ENCODE results near the gene PATE3.

The PATE3 gene

DNA sequence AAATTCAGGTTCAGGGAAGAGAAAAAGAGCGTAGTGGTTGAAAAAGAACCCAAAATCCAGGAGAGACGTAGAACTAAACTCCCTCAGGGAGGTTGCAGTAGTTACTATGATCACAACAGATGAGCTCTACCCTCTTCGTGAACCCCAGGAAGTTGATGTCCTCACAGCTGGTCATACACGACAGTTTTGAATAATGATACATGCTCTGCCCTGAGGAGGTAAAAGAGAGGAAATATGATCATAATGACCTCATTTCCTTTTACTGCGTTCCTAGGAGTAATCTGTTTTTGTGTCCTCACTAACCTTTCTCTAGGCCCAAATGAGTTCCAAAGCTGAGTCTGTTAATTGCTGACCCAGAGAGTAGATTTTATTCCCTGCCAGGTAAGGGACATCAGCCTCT, 10.6 kb upstream of the PATE3 start:
- no peak for DNase-seq (ENCODE audit: low read depth)
- no peak overlapping the region for H3K4me3 ChIP-seq (ENCODE audit: control insufficient read depth, low read depth, low read length)
- TF ChIP-seq, protein P1, sequence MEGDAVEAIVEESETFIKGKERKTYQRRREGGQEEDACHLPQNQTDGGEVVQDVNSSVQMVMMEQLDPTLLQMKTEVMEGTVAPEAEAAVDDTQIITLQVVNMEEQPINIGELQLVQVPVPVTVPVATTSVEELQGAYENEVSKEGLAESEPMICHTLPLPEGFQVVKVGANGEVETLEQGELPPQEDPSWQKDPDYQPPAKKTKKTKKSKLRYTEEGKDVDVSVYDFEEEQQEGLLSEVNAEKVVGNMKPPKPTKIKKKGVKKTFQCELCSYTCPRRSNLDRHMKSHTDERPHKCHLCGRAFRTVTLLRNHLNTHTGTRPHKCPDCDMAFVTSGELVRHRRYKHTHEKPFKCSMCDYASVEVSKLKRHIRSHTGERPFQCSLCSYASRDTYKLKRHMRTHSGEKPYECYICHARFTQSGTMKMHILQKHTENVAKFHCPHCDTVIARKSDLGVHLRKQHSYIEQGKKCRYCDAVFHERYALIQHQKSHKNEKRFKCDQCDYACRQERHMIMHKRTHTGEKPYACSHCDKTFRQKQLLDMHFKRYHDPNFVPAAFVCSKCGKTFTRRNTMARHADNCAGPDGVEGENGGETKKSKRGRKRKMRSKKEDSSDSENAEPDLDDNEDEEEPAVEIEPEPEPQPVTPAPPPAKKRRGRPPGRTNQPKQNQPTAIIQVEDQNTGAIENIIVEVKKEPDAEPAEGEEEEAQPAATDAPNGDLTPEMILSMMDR (IDR thresholded peaks at IDR 0.05; ENCODE audit: control insufficient read depth, insufficient read depth, low read depth, low read length, missing control alignments), result no peak

DNA sequence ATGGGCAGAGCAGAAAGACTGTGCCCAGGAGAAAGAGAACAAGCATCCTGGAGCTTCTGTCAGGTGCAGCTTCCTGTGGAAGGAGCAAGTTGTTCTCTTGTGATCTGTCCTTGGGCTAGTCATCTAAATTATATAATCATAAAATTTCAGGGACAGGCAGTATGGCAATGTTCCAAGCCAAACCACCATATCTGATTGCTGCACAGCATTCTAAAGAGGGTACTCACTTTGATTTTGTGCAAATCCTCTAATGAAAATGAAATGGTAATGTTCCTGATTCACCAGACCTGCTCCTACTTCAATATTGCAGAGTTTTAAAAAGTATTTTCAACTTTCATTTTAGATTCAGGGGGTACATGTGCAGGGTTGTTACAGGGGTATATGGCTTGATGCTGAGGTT, 9.2 kb upstream of the PATE3 start, which contains the start of gene PATE2:
PATE2 (minus strand) TSS at position 101 of the 400 bp plus-strand sequence; CDS start at position 46, 55 bp downstream.
- TF ChIP-seq, protein P1 (IDR thresholded peaks at IDR 0.05; ENCODE audit: control insufficient read depth, insufficient read depth, low read depth, low read length, missing control alignments), result no peak
- no peak for DNase-seq (ENCODE audit: low read depth)
- H3K4me3 ChIP-seq (ENCODE audit: control insufficient read depth, low read depth, low read length), result no peak within 1 kb of the TSS

DNA sequence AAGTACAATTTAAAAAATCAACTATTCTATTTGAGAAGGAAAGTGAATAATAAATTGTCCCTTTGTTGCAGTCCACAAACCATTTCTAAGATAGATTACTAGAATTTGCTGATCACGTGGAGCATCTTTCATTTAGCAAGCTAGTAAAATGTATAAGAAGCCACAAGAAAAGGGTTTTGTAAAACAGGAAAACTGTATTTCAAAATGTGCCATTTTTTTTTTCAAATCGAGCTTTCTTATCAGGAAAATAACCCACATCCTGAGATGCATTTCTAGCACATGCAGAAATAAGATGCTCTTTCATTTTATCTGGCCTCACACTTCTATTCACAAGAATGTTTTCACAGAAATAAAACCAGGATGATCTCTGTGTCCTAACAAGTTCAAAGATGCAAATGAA, 3.2 kb upstream of the PATE3 start:
- TF ChIP-seq, protein P1 (IDR thresholded peaks at IDR 0.05; ENCODE audit: control insufficient read depth, insufficient read depth, low read depth, low read length, missing control alignments), result no peak
- DNase-seq (ENCODE audit: low read depth), result no peak
- H3K4me3 ChIP-seq (ENCODE audit: control insufficient read depth, low read depth, low read length), result no peak overlapping the region

DNA sequence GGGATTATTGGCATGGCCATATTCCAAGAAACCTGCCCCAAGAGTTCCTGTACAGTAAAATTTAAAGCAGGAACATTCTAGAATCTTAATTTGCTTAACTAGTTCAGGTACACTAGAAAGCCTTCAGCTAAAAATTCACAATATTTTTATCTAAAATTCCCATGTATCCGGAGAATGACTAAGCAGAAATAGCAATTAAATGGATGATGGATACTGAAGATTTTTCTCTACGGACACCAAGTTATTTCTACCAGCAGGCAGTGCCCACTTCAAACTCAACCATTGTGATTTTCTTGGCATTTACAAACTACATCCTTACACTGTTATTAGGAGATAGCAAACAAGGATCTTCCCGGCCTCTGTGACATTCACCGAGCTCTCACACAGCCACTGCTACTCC, 2.9 kb downstream of the PATE3 start:
- DNase-seq (ENCODE audit: low read depth), result no peak
- TF ChIP-seq, protein P1 (IDR thresholded peaks at IDR 0.05; ENCODE audit: control insufficient read depth, insufficient read depth, low read depth, low read length, missing control alignments), result no peak

DNA sequence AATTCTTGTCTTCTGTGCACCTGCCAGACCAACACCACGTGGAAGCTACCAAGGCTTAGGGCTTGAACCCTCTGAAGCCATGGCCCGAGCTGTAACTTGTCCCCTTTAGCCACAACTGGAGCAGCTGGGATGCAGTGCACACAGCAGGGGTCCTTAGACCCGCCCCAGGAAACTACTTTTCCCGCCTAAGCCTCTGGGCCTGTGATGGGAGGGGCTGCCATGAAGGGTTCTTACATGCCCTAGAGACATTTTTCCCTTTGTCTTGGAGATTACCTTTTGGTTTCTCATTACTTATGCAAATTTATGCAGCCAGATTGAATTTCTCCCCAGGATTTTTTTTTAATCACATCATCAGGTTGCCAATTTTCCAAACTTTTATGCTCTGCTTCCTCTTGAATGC, 9.7 kb downstream of the PATE3 start:
- DNase-seq (ENCODE audit: low read depth), result no peak
- H3K4me3 ChIP-seq (ENCODE audit: control insufficient read depth, low read depth, low read length), result no peak overlapping the region
- TF ChIP-seq, protein P1 (IDR thresholded peaks at IDR 0.05; ENCODE audit: control insufficient read depth, insufficient read depth, low read depth, low read length, missing control alignments), result no peak

More for the DNA sequence above, 2.9 kb downstream of the PATE3 start:
- no peak overlapping the region for H3K4me3 ChIP-seq (ENCODE audit: control insufficient read depth, low read depth, low read length)

DNA sequence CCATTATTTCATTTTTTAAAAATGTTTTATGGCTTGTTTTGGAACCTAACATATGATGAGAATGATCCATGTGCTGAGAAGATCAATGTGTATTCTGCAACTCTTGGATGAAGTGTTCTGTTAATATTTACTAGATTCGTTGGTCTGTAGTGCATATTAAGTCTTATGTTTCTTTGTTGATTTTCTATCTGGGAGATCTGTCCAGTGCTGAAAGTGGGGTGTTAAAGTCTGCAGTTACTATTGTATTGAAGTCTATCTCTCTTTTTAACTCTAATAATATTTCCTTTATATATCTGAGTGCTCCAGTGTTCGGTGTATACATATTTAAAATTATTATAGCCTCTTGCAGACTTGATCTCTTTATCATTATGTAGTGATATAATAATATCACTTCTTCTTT, 11.9 kb downstream of the PATE3 start:
- no peak overlapping the region for H3K4me3 ChIP-seq (ENCODE audit: control insufficient read depth, low read depth, low read length)
- no peak for DNase-seq (ENCODE audit: low read depth)
- TF ChIP-seq, protein P1 (IDR thresholded peaks at IDR 0.05; ENCODE audit: control insufficient read depth, insufficient read depth, low read depth, low read length, missing control alignments), result no peak

DNA sequence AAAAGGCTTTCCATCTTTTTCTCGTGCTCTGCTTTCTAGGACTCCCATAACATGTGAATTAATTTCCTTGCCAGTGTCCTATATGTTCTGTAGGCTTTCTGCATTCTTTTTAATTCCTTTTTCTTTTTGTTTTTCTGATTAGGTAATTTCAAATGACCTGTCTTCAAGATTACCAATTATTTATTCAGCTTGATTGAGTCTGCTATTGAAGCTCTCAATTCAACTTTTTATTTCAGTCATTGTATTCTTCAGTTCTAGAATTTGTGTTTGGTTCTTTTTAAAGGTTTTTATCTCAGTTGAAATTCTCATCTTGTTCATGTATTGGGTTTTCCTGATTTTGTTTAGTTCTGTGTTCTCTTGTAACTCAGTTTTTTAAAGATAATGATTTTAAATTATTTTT, 14.5 kb downstream of the PATE3 start:
- TF ChIP-seq, protein P1 (IDR thresholded peaks at IDR 0.05; ENCODE audit: control insufficient read depth, insufficient read depth, low read depth, low read length, missing control alignments), result no peak
- no peak overlapping the region for H3K4me3 ChIP-seq (ENCODE audit: control insufficient read depth, low read depth, low read length)
- DNase-seq (ENCODE audit: low read depth), result no peak
